Suppressor macrophage treated with lipopolysaccharide for 4 hours (primary cell): ENCODE results near the gene CEP112.

Source experiments
- DNase-seq: peaks from one replicate; pipeline ENCODE4 v3.0.0-alpha.2; 2020

Gene CEP112

GRCh38 chr17:65674246-65675045 lies 517.5 kb downstream of the CEP112 start:
- no peak for DNase-seq

GRCh38 chr17:65670667-65671371 lies 521.1 kb downstream of the CEP112 start:
- DNase-seq, result no peak

GRCh38 chr17:65668211-65668610 lies 523.7 kb downstream of the CEP112 start:
- no peak for DNase-seq

DNA sequence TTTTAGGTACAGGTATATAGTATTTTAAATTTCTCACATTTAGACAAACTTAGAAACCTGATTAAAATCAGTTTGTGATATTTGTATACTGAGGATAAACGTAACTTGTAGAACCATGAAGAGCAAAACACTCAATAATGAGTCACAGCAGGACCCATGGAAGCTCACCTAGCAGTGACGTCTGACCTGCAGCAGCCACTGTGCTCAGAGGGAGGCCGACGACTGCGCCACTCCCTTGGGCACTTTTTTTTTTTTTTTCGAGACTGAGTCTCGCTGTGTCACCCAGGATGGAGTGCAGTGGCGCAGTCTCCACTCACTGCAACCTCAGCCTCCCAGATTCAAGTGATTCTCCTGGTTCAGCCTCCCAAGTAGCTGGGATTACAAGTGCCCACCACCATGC lies 524.3 kb downstream of the CEP112 start:
- DNase-seq, result no peak

DNA sequence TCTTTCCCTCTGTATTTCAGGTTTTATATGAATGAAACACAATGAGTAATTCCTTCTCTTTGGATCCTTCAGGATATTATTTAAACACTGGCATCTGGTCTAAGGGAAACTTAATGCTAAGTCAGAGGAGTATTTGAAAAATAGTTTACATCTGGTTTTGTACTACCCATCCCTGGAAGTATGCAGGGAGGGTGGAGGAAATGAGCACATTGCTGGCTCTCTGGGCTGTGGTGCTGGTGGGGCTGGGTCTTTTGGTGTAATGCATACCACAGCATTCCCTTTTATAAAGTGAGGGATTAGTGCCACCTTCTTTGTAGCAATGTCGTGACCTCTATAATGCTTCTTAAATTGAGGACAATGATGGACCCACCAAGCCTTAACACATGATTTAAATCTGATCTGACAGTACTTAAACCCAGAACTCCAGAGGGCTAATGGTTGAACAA lies 525.0 kb downstream of the CEP112 start:
- DNase-seq, result no peak

DNA sequence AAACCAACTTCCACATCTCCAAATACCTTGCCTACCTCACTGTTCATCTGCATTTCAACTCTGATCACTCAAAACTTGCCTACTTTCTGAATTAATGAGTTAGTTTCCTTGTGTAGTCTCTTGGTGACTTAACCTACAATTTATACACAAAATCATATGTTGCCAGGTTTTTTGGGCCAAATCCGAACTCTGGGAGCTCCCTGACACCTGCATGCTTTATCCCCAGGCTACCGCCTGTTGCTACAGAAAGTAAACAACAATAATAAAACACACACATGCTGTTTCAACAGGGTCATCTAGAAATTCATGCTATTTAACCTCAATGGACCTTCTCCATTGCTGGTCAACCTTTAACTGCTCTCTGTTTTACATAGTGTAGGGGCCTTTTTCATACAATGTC lies 526.0 kb downstream of the CEP112 start:
- DNase-seq, result no peak

DNA sequence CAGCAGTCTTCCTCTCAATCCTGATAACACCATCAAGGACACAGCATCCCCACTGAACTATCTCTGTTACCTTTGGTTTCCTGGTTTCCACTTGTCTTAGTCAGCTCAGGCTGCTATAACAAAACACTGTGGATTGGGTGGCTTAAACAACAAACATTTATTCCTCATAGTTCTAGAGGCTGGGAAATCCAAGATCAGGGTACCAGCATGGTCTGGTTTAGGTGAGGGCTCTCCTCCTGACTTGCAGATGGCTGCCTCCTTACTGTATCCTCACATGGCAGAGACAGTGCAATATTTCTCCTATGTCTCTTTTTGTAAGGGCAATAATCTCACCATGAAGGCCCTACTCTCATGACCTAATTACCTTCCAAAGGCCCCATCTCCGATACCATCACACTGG lies 527.2 kb downstream of the CEP112 start:
- DNase-seq, result no peak

GRCh38 chr17:65664266-65664665 lies 527.7 kb downstream of the CEP112 start:
- DNase-seq, result no peak

DNA sequence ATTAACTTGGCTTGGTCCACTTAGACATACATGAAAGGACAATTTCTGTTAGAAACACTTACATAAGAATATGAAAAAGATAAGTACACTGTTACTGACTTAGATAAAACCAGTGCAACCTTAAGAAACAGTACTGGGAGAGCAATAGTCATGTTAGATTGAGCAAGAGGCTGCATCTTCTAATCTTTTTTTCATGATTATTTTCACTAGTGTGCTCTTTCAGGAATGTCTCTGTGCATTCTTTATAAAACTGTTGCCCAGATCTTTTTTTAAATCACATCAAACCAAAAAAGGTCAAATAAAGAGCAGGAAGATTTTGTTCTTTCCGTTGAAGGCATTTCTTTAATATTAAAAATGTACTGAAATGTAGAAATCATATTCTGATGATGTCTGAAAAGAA lies 529.7 kb downstream of the CEP112 start:
- no peak for DNase-seq

DNA sequence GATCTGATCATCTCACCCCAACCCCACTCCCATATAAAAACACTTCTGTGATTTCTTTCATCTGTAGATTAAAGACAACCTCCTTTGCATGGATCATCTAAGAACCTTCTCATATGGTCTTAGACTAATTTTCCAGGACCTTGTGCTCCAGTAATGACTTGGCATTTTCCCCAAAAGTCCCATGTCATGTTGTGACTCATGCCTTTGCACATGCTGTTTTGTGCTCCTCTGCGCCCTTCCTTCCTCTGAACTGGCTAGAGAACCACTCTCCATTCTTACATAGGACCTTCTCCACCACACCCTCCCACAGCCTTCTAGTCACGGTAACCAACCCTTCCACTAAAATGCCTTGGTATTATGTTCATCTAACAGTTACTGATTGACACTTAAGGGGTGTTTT lies 531.0 kb downstream of the CEP112 start:
- no peak for DNase-seq

- no peak for DNase-seq
These were observed 531.9 kb downstream of the CEP112 start for GRCh38 chr17:65660078-65660477.

DNA sequence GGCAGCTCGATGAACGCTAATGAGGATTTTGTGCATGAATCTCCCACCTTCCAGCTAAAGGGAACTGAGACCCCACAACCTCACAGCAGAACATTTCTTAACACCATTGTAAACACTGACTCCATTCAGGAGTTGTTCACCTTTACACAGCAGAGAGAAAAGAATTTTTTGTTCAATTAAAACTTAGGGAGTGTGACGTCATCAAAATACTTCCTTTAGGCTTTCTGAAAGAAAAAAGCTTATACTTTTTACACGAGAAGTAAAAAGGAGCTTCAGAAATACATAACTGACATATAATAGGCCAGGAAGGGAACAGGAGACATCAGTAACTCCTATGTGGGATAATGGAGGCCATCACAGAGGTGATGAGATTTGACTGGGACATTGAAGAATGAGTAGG lies 532.4 kb downstream of the CEP112 start:
- DNase-seq, result no peak

DNA sequence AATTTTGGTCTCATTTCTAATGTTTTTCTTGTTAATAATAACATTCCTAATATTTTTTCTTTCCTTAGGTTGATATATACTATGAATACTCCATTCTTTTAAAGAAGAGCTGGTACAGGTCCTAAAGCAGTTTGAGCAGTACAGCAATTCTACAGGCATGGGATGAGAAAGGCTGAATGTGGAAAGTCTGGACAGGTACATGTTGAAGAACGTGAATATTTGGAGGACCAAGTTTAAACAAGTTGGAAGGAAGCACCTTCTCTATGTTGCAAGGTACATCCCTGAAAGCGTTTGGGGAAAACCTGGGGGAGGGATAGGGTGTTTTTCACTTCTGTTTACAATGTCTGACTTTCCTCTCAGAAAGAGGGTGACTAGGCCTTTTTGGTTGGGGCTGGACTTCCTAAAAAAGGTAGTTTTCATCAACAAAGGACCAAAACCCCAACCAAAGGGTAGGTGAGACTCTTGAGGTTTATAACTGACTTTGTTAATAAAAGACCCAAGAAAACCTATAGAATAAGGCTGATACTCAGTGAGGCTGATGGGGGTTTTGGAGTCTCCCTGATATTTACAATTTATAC lies 534.6 kb downstream of the CEP112 start:
- no peak for DNase-seq

DNA sequence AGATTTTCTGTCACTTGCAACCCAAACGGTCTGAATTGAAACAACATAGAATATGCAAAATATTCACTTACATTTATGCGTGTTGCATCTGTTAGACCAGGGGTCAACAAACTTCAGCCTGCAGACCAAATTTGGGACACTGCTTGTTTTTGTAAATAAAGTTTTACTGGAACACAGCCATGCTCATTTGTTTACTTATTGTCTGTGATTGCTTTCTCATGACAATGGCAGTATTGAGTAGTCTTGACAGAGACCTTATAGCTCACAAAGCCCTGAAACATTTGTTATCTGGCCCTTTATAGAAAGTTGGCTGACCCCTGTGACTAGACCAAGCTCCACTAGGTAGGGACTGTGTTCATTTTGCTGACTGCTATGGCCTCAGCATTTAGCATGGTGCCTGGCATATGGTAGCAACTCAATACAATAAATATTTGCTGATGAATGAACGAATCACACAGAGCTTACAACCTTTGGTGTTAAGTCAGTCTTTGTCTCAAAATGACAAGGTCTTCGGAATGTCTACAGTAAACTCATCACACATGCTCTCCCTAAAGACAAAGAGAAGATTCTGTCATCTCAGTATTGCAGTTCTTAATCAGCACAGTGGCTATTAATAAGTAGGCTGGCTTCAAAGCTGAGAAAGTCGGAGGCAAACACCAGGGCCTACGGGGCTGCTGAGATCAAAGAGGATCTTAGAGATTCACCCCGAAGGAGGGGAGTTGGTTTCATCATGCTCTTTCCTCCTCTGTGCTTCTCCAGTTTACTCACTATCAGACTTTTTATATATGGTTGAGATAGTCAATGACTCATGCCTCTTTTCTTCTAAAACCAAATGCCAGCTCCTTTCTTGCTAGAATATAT lies 535.3 kb downstream of the CEP112 start:
- DNase-seq, result no peak

GRCh38 chr17:65655706-65656105 lies 536.2 kb downstream of the CEP112 start:
- no peak for DNase-seq

DNA sequence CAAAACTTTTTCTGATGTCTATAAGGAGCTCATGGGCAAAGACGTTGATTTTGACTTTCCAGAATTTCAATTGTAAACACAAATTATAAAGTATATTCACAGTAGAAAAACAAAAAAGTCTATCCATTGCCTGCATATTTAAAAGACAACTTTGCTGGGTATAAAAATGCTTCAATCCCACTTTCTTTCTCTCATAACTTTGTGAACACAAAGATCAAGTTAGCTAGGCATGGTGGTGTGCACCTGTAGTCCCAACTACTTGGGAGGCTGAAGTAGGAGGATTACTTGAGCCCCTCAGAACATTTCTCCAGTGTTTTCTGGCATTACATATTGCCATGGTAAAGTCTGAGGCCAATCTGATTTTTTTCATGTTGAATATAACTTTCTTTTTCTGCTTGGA lies 547.4 kb downstream of the CEP112 start:
- no peak for DNase-seq

DNA sequence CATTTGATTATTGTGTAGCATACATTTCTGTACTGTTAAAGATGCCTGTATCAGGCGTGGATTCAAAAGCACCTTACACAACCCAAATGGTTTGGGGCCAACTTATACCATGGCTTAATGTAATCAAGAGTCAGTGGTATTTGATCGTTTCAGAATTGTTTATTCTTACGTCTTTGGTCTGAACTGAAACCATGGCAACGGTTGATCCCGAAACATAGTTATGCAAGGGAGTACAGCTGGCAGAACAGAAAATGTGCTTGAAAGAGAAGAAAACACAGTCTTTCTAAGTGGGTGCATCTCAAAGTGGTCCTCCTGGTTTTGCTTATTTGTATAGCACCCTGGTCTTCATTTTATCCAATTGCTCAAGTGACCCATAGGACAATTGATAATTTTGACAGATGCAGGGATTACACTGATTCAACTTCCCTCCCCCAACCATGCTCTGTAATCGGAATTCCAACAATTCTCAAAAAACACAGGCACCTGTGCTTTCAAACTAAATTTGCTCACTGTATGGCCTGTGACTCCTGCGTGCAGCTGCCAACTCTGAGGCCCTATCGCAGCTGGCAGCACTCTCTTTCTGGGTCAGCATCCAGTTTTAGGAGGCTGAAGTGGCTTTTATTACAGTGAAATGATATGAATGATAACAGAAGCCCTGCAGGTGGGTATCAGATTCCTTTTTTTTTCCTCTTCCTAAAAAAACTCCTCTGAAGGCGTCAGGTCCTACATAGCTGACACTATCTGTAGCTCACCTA lies 553.5 kb downstream of the CEP112 start:
- DNase-seq, result no peak

DNA sequence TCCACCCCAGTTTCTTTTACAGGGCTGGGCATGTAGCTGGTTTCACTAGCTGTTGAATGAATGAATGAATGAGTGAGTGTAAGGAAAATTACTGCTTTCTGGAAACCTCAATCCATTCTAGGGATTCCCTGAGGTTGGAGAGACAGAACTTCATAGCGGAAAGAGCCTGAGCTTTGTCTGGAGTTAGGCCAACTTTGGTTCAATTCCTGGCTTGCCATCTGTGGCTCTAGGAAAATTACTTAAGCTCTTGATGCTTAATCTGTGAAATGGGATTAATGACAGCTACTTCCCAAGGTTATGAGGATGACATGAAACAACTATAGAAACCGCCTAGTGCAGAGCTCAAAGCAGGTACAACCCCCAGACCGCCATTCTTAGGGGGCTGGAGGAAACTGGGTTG lies 554.1 kb downstream of the CEP112 start:
- DNase-seq, result no peak

GRCh38 chr17:65634533-65634932 lies 557.4 kb downstream of the CEP112 start:
- DNase-seq, result no peak

DNA sequence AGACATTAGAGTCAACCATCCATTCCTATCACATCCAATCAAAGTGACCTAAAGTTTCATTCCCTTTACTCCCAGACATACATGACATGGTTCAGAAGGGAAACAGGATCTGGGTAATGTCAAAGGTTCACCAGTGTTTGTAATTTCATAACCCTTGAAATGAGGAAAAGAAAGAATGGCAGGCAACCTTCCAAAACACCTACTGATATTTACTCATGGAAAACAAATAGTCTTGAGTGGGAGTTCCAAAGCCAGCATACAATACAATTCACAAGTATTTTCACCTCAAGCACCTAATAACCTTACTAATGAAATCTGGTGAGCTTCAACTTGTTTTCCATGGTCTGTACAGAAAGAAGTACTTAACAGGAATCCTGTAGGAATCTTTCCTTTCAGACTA lies 557.9 kb downstream of the CEP112 start:
- no peak for DNase-seq

DNA sequence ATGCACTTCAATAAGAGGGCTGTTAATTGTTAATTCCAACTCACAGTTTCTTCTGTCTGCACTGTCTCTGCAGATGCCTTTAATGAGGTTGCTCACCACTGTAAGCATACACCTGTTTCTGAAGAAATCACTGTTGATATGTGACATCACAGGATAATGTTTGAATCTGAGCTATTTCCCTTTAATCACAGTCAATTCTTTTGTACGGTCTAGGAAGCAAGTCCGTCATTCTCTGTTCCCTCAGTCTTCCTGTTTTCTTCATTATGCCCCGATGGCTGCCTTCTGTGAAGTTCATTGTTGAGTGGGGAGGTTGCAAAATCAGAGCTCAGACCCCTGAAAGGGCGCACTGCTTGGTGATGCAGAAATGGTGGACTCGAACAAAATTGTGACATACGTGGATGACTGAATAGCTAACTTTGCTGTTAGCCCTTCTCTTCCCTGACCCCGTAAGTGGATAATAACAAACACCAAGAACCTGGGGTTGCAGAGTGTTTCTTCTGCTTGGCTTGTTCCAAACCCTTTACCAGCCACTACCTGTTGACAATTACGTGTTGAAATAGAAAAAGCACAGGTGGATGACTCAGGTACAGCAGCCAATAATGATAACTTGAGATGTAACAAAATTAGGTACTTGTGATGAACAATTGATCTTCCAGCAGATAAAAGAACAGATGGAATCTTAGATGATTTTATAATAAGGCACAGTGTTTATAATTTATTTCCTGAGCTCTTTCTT lies 558.6 kb downstream of the CEP112 start:
- DNase-seq, result no peak

DNA sequence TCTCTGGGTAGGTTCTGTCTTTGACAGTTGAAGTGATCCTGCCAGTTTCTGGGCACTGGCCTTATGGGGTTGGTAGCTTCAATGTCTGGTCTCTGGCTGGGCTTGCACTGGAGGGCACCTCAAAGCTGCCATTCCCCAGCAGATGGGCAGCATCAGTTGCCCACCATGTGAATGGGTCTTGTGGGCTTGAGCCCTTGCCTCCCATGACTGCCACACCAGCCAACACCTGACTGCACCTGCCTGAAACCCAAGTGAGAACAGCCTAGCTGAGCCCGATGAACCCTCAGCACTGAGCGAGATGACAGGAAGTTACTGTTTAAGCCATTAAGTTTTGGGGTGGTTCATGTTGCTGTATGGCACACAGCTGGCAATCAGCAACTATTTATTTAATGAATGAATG lies 561.4 kb downstream of the CEP112 start:
- DNase-seq, result no peak
